Measurements from ENCODE around the gene ITPKB.
A peak's percentile ranks its signal among the peaks of the same experiment; 100 is the strongest.

Gene ITPKB

GRCh38 chr1:226665505-226666163 lies 73.4 kb downstream of the ITPKB start:
- DNase-seq (ENCODE audit: low spot score), result no peak

GRCh38 chr1:226664413-226665101 lies 74.5 kb downstream of the ITPKB start:
- no peak for DNase-seq (ENCODE audit: low spot score)

- DNase-seq (ENCODE audit: low spot score), result no peak
Measured at GRCh38 chr1:226663327-226663704, 75.8 kb downstream of the ITPKB start.

- DNase-seq (ENCODE audit: low spot score), result peak; percentile 95
Measured at GRCh38 chr1:226662642-226663326, 76.3 kb downstream of the ITPKB start.

- no peak for DNase-seq (ENCODE audit: low spot score)
Measured at GRCh38 chr1:226661965-226662364, 77.1 kb downstream of the ITPKB start.

- DNase-seq (ENCODE audit: low spot score), result no peak
Measured at GRCh38 chr1:226661271-226661670, 77.8 kb downstream of the ITPKB start.

GRCh38 chr1:226660410-226661182 lies 78.5 kb downstream of the ITPKB start:
- no peak for DNase-seq (ENCODE audit: low spot score)

- DNase-seq (ENCODE audit: low spot score), result no peak
Measured at GRCh38 chr1:226659641-226660040, 79.4 kb downstream of the ITPKB start.

- no peak for DNase-seq (ENCODE audit: low spot score)
Measured at GRCh38 chr1:226659136-226659535, 79.9 kb downstream of the ITPKB start.

GRCh38 chr1:226658546-226659125 lies 80.4 kb downstream of the ITPKB start:
- no peak for DNase-seq (ENCODE audit: low spot score)

- DNase-seq (ENCODE audit: low spot score), result no peak
Measured at GRCh38 chr1:226657895-226658545, 81.1 kb downstream of the ITPKB start.

- peak; percentile 37 for DNase-seq (ENCODE audit: low spot score)
Measured at GRCh38 chr1:226656601-226657277, 82.3 kb downstream of the ITPKB start.

GRCh38 chr1:226656201-226656600 lies 82.9 kb downstream of the ITPKB start:
- no peak for DNase-seq (ENCODE audit: low spot score)

GRCh38 chr1:226655251-226656163 lies 83.6 kb downstream of the ITPKB start:
- no peak for DNase-seq (ENCODE audit: low spot score)

- no peak for DNase-seq (ENCODE audit: low spot score)
Measured at GRCh38 chr1:226654668-226655055, 84.4 kb downstream of the ITPKB start.

GRCh38 chr1:226654046-226654667 lies 84.9 kb downstream of the ITPKB start:
- DNase-seq (ENCODE audit: low spot score), result no peak

GRCh38 chr1:226653311-226653921 lies 85.7 kb downstream of the ITPKB start:
- peak; percentile 66 for DNase-seq (ENCODE audit: low spot score)

- no peak for DNase-seq (ENCODE audit: low spot score)
Measured at GRCh38 chr1:226652613-226653012, 86.5 kb downstream of the ITPKB start.

GRCh38 chr1:226651732-226652105 lies 87.4 kb downstream of the ITPKB start:
- DNase-seq (ENCODE audit: low spot score), result no peak
